HG03342 (cell line): ENCODE measurements around the gene CNNM2.
"Not testable (repeated sequence)": the region's sequence is repeated elsewhere in the genome, so short reads cannot be mapped to it uniquely, and the experiment has no call there.

Experiments used
- ATAC-seq: cut with Tn5 transposase; IDR thresholded peaks from one replicate; pipeline ENCODE4 v1.9.1; 2021; ENCODE audit warnings: mild to moderate bottlenecking, moderate library complexity; ENCODE audit not compliant: unreplicated experiment

The CNNM2 gene

GRCh38 chr10:102964713-102965112 lies 46.6 kb downstream of the CNNM2 start:
- no peak for ATAC-seq

- ATAC-seq, result no peak
Measured at GRCh38 chr10:102965311-102965851, 47.3 kb downstream of the CNNM2 start.

- ATAC-seq, result no peak
Measured at GRCh38 chr10:102967123-102967522, 49.0 kb downstream of the CNNM2 start.

GRCh38 chr10:102970562-102971340 lies 52.7 kb downstream of the CNNM2 start:
- no peak for ATAC-seq

- ATAC-seq, result no peak
Measured at GRCh38 chr10:102975483-102976379, 57.6 kb downstream of the CNNM2 start.

- not testable (repeated sequence) for ATAC-seq
Measured at GRCh38 chr10:102976380-102976726, 58.3 kb downstream of the CNNM2 start.

GRCh38 chr10:102982296-102982695 lies 64.2 kb downstream of the CNNM2 start:
- no peak for ATAC-seq

GRCh38 chr10:102984086-102984485 lies 66.0 kb downstream of the CNNM2 start:
- ATAC-seq, result no peak

GRCh38 chr10:102985811-102986210 lies 67.7 kb downstream of the CNNM2 start:
- ATAC-seq, result no peak

GRCh38 chr10:102988404-102989314 lies 70.6 kb downstream of the CNNM2 start:
- no peak for ATAC-seq

GRCh38 chr10:102994531-102995295 lies 76.6 kb downstream of the CNNM2 start:
- no peak for ATAC-seq

GRCh38 chr10:102996876-102997275 lies 78.8 kb downstream of the CNNM2 start:
- ATAC-seq, result no peak

- no peak for ATAC-seq
Measured at GRCh38 chr10:102997998-102998397, 79.9 kb downstream of the CNNM2 start.

GRCh38 chr10:102998399-102998907 lies 80.4 kb downstream of the CNNM2 start:
- no peak for ATAC-seq

GRCh38 chr10:103000050-103000449 lies 82.0 kb downstream of the CNNM2 start:
- not testable (repeated sequence) for ATAC-seq

GRCh38 chr10:103007017-103007416 lies 88.9 kb downstream of the CNNM2 start:
- ATAC-seq, result no peak

- ATAC-seq, result no peak
Measured at GRCh38 chr10:103013416-103013815, 95.3 kb downstream of the CNNM2 start.

GRCh38 chr10:103019425-103019824 lies 101.3 kb downstream of the CNNM2 start:
- no peak for ATAC-seq

- no peak for ATAC-seq
Measured at GRCh38 chr10:103021150-103021899, 103.2 kb downstream of the CNNM2 start.
